Prostate gland (tissue), 2 donors: ENCODE measurements around the gene CTTNBP2NL.
"Not testable (repeated sequence)": the region's sequence is repeated elsewhere in the genome, so short reads cannot be mapped to it uniquely, and the experiment has no call there.

Experiments
- CTCF ChIP-seq, 4 experiments: fragments of 200-600 bp in 2 of 4; fragments of 450-650 bp in 2 of 4; sonication (generic) in 2 of 4; IDR thresholded peaks; 1 replicate in 3 of 4; 2 replicates in 1 of 4; pipeline ENCODE4 v1.5.1; 2016 to 2019; ENCODE audit warnings: antibody characterized with exemption in 4 of 4, mild to moderate bottlenecking in 2 of 4, moderate library complexity in 2 of 4
- POLR2A ChIP-seq: fragments of 450-650 bp; IDR thresholded peaks from one replicate; pipeline ENCODE4 v1.6.1; 2016; ENCODE audit warnings: antibody characterized with exemption, mild to moderate bottlenecking
- POLR2AphosphoS5 ChIP-seq: sonication (generic); formaldehyde crosslinking; IDR thresholded peaks from one replicate; pipeline ENCODE4 v1.6.1; 2017; ENCODE audit warnings: antibody characterized with exemption

DNA sequence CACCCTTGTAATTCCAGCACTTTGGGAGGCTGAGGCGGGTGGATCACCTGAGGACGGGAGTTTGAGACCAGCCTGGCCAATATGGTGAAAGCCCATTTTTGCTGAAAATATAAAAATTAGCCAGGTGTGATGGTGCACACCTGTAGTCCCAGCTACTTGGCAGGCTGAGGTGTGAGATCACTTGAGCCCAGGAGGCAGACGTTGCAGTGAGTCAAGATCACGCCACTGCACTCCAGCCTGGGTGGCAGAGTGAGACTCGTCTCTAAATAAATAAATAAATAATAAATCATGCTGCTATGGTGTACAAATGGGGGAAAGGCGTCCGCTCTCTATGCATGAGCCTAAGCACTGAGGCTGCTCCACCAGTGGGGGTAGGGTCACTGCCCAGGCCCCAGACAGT, 74.3 kb downstream of the CTTNBP2NL start:
- not testable (repeated sequence) for TF ChIP-seq CTCF (IDR thresholded peaks at IDR 0.05); POLR2A; POLR2AphosphoS5
